H1 (cell line): Measurements from ENCODE around the gene PLK3. TPM values are rescaled to one million over a fixed set of nuclear protein-coding genes. Genes with fewer than 3 reads are reported as not detected.
"Not testable (repeated sequence)": the region's sequence is repeated elsewhere in the genome, so short reads cannot be mapped to it uniquely, and the experiment has no call there.

Experiments
- CTCF ChIA-PET: fragments of 300-600 bp; sonication (Branson Sonifier 250); formaldehyde crosslinking; loops from one replicate; lab custom pipeline; 2021; ENCODE audit not compliant: partially characterized antibody; lab: Charles Lee
- POLR2A ChIA-PET: fragments of 300-600 bp; sonication (Branson Sonifier 250); formaldehyde crosslinking; loops from one replicate; lab custom pipeline; 2021; ENCODE audit warnings: inconsistent platforms; ENCODE audit not compliant: partially characterized antibody; lab: Charles Lee
- DNase-seq, 2 experiments: peaks; one replicate each; pipeline versions ENCODE4 v3.0.0 to v3.0.0-alpha.2; 2010 to 2022; ENCODE audit warnings: low spot score in 2 of 2, low read depth in 1 of 2, mixed read lengths in 1 of 2
- FAIRE-seq: peaks from 2 replicates; lab custom pipeline; 2011; peaks lifted over from hg19 to GRCh38; lab: Jason Lieb, UNC
- H2AFZ ChIP-seq: 2 replicates; pipeline ENCODE4 v1.8.1; 2012; ENCODE audit warnings: low read length, inconsistent platforms
- H2AK5ac ChIP-seq: 2 replicates; pipeline ENCODE4 v1.6.1; 2013; ENCODE audit warnings: low read depth, low read length
- H2BK120ac ChIP-seq: replicated peaks from 2 replicates; pipeline ENCODE3; 2013; ENCODE audit warnings: low read depth, low read length, inconsistent platforms
- H2BK12ac ChIP-seq: 2 replicates; pipeline ENCODE4 v1.6.1; 2013; ENCODE audit warnings: low read depth, low read length
- H2BK15ac ChIP-seq: 2 replicates; pipeline ENCODE4 v1.6.1; 2013; ENCODE audit warnings: low read length
- H2BK20ac ChIP-seq: 2 replicates; pipeline ENCODE4 v1.6.1; 2013; ENCODE audit warnings: low read length
- H2BK5ac ChIP-seq: 2 replicates; pipeline ENCODE4 v1.6.1; 2013; ENCODE audit warnings: low read depth, low read length
- H3K14ac ChIP-seq: 2 replicates; pipeline ENCODE4 v1.6.1; 2013; ENCODE audit warnings: inconsistent platforms; ENCODE audit not compliant: insufficient read length
- H3K18ac ChIP-seq: 2 replicates; pipeline ENCODE4 v1.6.1; 2013; ENCODE audit warnings: low read length; ENCODE audit errors: extremely low read depth
- H3K23ac ChIP-seq: 2 replicates; pipeline ENCODE4 v1.6.1; 2013; ENCODE audit warnings: inconsistent platforms; ENCODE audit not compliant: insufficient read length
- H3K23me2 ChIP-seq: 2 replicates; pipeline ENCODE4 v1.6.1; 2013; ENCODE audit warnings: low read depth, low read length
- H3K27ac ChIP-seq: 2 replicates; pipeline ENCODE4 v1.6.1; 2011; ENCODE audit warnings: low read depth, low read length, inconsistent platforms
- H3K27me3 ChIP-seq, 4 experiments: replicated peaks in 1 of 4; 1 replicate in 1 of 4; 2 replicates in 3 of 4; pipeline versions ENCODE4 v1.6.1 to v1.8.1; 2011 to 2013; ENCODE audit warnings: low read length in 3 of 4, mild to moderate bottlenecking in 3 of 4, inconsistent platforms in 2 of 4, mixed read lengths in 2 of 4, moderate library complexity in 1 of 4; ENCODE audit not compliant: control insufficient read depth in 3 of 4, insufficient read depth in 3 of 4; ENCODE audit errors: extremely low read depth in 1 of 4
- H3K36me3 ChIP-seq, 4 experiments: 2 replicates each; pipeline versions ENCODE4 v1.6.1 to v1.8.1; 2011 to 2013; ENCODE audit warnings: mild to moderate bottlenecking in 4 of 4, low read length in 3 of 4, moderate library complexity in 2 of 4, control low read depth in 1 of 4, inconsistent platforms in 1 of 4; ENCODE audit not compliant: insufficient read depth in 4 of 4, control insufficient read depth in 2 of 4
- H3K4ac ChIP-seq: replicated peaks from 2 replicates; pipeline ENCODE3; 2013; ENCODE audit warnings: low read length, low read depth, mixed read lengths, inconsistent platforms; ENCODE audit not compliant: insufficient read length
- H3K4me1 ChIP-seq, 4 experiments: replicated peaks in 1 of 4; 1 replicate in 1 of 4; 2 replicates in 3 of 4; pipeline versions ENCODE4 v1.6.1 to v1.8.1; 2011 to 2013; ENCODE audit warnings: low read length in 3 of 4, inconsistent platforms in 2 of 4, mixed read lengths in 1 of 4; ENCODE audit not compliant: insufficient read depth in 4 of 4, control insufficient read depth in 3 of 4
- H3K4me2 ChIP-seq, 2 experiments: 2 replicates each; pipeline versions ENCODE4 v1.6.1 to v1.8.1; 2011 to 2013; ENCODE audit warnings: low read depth in 2 of 2, low read length in 2 of 2, control low read depth in 1 of 2, inconsistent platforms in 1 of 2, mild to moderate bottlenecking in 1 of 2; ENCODE audit not compliant: insufficient read depth in 1 of 2
- H3K4me3 ChIP-seq, 4 experiments: fragments of 200-600, 300-600 bp in 1 of 4; sonication (generic), shearing (Covaris generic), sonication (Bioruptor Twin) in 1 of 4; 2 replicates each; pipeline versions ENCODE4 v1.5.1 to v1.8.1; 2011 to 2016; ENCODE audit warnings: low read length in 4 of 4, low read depth in 3 of 4, control low read depth in 2 of 4, inconsistent platforms in 2 of 4, mild to moderate bottlenecking in 2 of 4, mixed read lengths in 1 of 4, moderate library complexity in 1 of 4; ENCODE audit not compliant: insufficient read depth in 2 of 4; ENCODE audit errors: extremely low read depth in 1 of 4
- H3K56ac ChIP-seq: replicated peaks from 2 replicates; pipeline ENCODE3; 2013; ENCODE audit warnings: low read depth, mild to moderate bottlenecking, mixed read lengths, low read length, inconsistent platforms; ENCODE audit not compliant: insufficient read length
- H3K79me1 ChIP-seq: 2 replicates; pipeline ENCODE4 v1.6.1; 2013; ENCODE audit warnings: low read depth, low read length, control low read depth
- H3K79me2 ChIP-seq, 2 experiments: 2 replicates each; pipeline versions ENCODE4 v1.6.1 to v1.8.1; 2012 to 2013; ENCODE audit warnings: low read length in 2 of 2, mild to moderate bottlenecking in 2 of 2, inconsistent platforms in 1 of 2; ENCODE audit not compliant: insufficient read depth in 2 of 2, control insufficient read depth in 1 of 2
- H3K9ac ChIP-seq, 4 experiments: replicated peaks in 1 of 4; 1 replicate in 1 of 4; 2 replicates in 3 of 4; pipeline versions ENCODE4 v1.6.1 to v1.8.1; 2011 to 2013; ENCODE audit warnings: low read depth in 3 of 4, low read length in 3 of 4, control low read depth in 2 of 4, mild to moderate bottlenecking in 2 of 4, moderate library complexity in 2 of 4, inconsistent platforms in 1 of 4; ENCODE audit errors: extremely low read depth in 1 of 4
- H3K9me3 ChIP-seq, 2 experiments: 2 replicates each; pipeline versions ENCODE4 v1.6.1 to v1.8.1; 2012 to 2013; ENCODE audit warnings: mild to moderate bottlenecking in 2 of 2, moderate library complexity in 2 of 2, control low read depth in 1 of 2, inconsistent platforms in 1 of 2, low read depth in 1 of 2, low read length in 1 of 2, mixed read lengths in 1 of 2; ENCODE audit not compliant: insufficient read depth in 2 of 2
- H4K20me1 ChIP-seq, 2 experiments: replicated peaks in 1 of 2; 2 replicates each; pipeline versions ENCODE3 to v1.8.1; 2011 to 2013; ENCODE audit warnings: inconsistent platforms in 2 of 2, low read length in 2 of 2, mild to moderate bottlenecking in 1 of 2; ENCODE audit not compliant: insufficient read depth in 2 of 2, control insufficient read depth in 1 of 2
- H4K5ac ChIP-seq: 2 replicates; pipeline ENCODE4 v1.6.1; 2013; ENCODE audit warnings: low read length, low read depth, mixed read lengths, inconsistent platforms; ENCODE audit not compliant: insufficient read length
- H4K8ac ChIP-seq: 2 replicates; pipeline ENCODE4 v1.8.0; 2013; ENCODE audit warnings: mild to moderate bottlenecking, moderate library complexity, low read length, inconsistent platforms; ENCODE audit not compliant: insufficient read depth; ENCODE audit errors: extremely low read depth
- H4K91ac ChIP-seq: replicated peaks from 2 replicates; pipeline ENCODE3; 2013; ENCODE audit warnings: low read length, mixed read lengths, inconsistent platforms; ENCODE audit not compliant: insufficient read length
- WGBS, 2 experiments: shearing (Covaris generic) in 1 of 2; methylation state at CpG; one replicate each; pipeline versions ENCODE4 v1.1.6 to v1.1.7; 2013 to 2015; ENCODE audit warnings: low lambda C conversion rate in 2 of 2, mixed read lengths in 2 of 2, inconsistent platforms in 1 of 2, low coverage in 1 of 2, missing lambda C conversion rate in 1 of 2; ENCODE audit not compliant: insufficient replicate concordance in 2 of 2, insufficient coverage in 1 of 2, insufficient read length in 1 of 2; ENCODE audit errors: extremely low coverage in 1 of 2, missing lambda C conversion rate in 1 of 2; 5-methylcytosine and 5-hydroxymethylcytosine counted together
- polyA plus RNA-seq, 7 experiments: library from polyadenylated mRNA; depleted of rRNA in 3 of 7; stranded (reverse) in 5 of 7; unstranded in 2 of 7; fragments of >200 nt in 5 of 7; fragments of 200-250 nt in 2 of 7; gene quantifications; 1 replicate in 5 of 7; 2 replicates in 1 of 7; 4 replicates in 1 of 7; pipeline versions ENCODE4 v1.2.1 to v1.2.3, GENCODE V29; 2011 to 2013; ENCODE audit warnings: missing spikeins in 2 of 7, mixed read lengths in 2 of 7
- total RNA-seq: library from RNA; stranded (reverse); fragmentation: NEBNext Ultra II Directional; extraction: Animal tissue kit (Norgen Biotek cat#: 25700); gene quantifications from 2 replicates; pipeline ENCODE4 v1.2.1, GENCODE V29; 2021

Gene PLK3
- total and polyA plus RNA-seq, 2 of the 8 experiments (the other 6 are each of a cell fraction or from before 2014, with no cell fraction given), result 7.9 to 12.3 TPM

- H2AK5ac ChIP-seq, H3K9ac ChIP-seq, H3K14ac ChIP-seq, H4K20me1 ChIP-seq, H2AFZ ChIP-seq, H3K9me3 ChIP-seq, H3K79me1 ChIP-seq, H3K18ac ChIP-seq, H4K8ac ChIP-seq, H3K23ac ChIP-seq, H2BK20ac ChIP-seq, FAIRE-seq, H2BK15ac ChIP-seq, H3K4me2 ChIP-seq, H3K4me3 ChIP-seq, H3K79me2 ChIP-seq, H2BK5ac ChIP-seq, H3K27me3 ChIP-seq, H2BK120ac ChIP-seq, H2BK12ac ChIP-seq, H4K5ac ChIP-seq, H3K23me2 ChIP-seq, H4K91ac ChIP-seq, H3K4me1 ChIP-seq, H3K4ac ChIP-seq, DNase-seq, H3K27ac ChIP-seq, H3K56ac ChIP-seq: not testable (repeated sequence)
- H3K36me3 ChIP-seq, result peaks cover 25 to 54% (median 40%) of the 10 kb centered on the region in 4 experiments; a peak in 7 of 8 replicates
- WGBS, 2 experiments, result 88% methylated on average over 6 of the region's 6 CpGs; no CpG with 5 or more reads in 1 of the 2 experiments
- CTCF ChIA-PET, result interaction anchor here (0.6 to 2.2 kb wide), 7 partner anchors 11 to 597 kb away, joined by 3 to 14 read pairs (median 4); partner anchors contain the start of gene RNU5D-1
- POLR2A ChIA-PET, result interaction anchor here (1.0 to 11.3 kb wide), 13 partner anchors 10 to 220 kb away, joined by 3 to 151 read pairs (median 13); partner anchors contain the start of genes EIF2B3, RNU5D-1 and RPS8
These were observed 33.8 kb upstream of the PLK3 start for GRCh38 chr1:44766421-44766820.
